GM18951 (cell line): ENCODE data around the gene TTC19.

Source experiments
- POLR2A ChIP-seq: IDR thresholded peaks from 4 replicates; pipeline ENCODE4 v1.6.1; 2011; ENCODE audit warnings: mild to moderate bottlenecking; ENCODE audit not compliant: insufficient read length, insufficient read depth; ENCODE audit errors: extremely low read depth
- in situ Hi-C: fragments of 300-500 bp; cut with MboI; formaldehyde crosslinking; loops from one replicate; pipeline ENCODE4 v1.12.0; 2022; ENCODE audit warnings: low sequenced_read_pairs, mixed read lengths, inconsistent platforms; ENCODE audit not compliant: unreplicated experiment

TTC19 gene

DNA sequence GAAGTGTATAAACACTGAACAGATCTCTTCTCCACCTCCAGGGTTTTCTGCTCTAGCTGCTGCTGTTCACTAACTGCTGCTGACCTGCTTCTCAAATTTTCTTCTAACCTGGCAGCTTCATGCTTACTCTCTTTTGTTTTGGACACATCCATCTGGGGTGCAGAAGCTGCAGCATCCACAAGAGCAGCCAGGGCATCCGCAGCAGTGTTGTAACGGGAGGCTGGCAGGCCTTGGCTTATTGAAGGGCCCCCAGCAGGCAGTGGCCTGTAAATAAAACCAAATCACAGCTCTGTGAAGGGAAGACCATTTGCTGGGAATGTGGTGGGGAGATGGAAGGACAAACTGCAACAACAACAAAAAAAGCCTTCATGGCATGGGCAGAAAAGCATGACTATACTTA, 62.0 kb downstream of the TTC19 start:
- TF ChIP-seq POLR2A: no peak
- in situ Hi-C loops: no loop called here

DNA sequence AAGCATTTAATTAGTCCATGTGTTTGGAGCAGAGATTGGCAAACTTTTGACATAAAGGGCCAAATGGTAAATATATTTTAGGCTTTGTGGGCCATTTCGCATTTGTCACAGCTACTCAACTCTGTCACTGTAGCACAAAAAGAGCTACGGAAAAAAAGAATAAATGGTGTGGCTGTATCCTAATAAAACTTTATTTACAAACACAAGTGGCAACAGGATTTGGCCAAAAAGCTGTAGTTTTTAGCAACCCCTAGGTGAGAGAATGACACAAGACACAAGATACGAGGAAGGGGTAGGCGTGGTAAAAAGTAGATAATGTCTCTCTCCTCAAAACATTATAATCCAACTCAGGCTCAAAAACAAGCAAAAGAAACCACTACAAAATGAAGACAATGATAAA, 66.5 kb downstream of the TTC19 start:
- no peak for TF ChIP-seq POLR2A

DNA sequence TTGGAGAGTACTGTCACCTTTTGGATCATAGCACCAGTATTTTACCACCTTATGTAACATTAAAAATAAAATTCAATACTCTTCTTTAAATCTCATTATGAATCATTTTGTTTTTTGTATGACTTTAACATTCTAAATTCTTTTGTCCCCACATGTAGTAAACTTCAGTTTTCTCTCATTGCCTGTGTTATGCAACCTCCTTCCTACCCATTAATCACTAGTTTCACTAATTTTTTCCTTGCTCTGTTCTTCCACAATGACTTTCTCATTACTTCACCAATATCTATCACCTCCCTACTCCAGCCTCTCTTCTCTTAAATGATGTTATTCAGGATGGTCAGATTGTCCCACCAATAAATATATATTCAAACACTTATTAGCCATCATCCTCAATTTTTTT, 68.7 kb downstream of the TTC19 start:
- in situ Hi-C loops: no loop called here
- no peak for TF ChIP-seq POLR2A

More for the DNA sequence above, 66.5 kb downstream of the TTC19 start:
- in situ Hi-C loops: no loop called here

DNA sequence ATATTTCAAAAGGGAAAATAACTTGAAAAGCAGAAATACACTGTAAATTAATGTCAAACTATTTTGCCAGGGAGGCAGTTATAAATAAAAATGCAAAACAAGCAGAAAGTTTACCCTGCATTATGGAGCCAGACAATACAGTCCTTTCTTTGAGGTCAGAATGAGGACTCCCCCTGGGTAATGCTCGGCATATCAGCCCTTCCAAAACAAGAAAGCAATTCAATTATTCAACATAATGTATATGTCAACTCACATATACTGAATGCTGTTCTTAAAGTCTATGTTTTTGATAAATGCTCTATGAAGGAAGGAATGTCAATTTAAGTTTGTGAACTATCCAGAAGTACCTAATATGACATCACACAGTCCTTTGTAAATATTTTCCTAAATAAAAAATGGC, 72.4 kb downstream of the TTC19 start:
- no peak for TF ChIP-seq POLR2A
- in situ Hi-C loops: no loop called here

DNA sequence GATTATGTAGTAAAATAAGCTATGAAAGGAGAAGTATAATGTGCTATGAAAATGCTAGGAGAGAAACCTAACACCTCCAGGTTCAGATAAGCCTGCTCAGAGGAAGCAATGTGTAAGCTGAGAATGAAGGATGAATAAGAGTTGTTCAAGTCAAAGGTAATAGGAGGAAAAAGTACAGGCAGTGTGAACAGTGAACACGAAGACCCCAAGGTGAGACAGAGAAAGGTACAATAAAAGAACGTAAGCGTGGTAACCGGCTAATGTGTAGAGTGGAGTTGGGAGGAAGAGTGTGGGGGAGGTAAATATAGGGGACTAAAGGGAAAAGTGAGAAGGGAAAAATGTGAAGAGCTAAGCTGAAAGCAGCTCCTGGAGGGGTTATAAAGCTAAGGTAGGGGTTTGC, 74.2 kb downstream of the TTC19 start:
- no peak for TF ChIP-seq POLR2A
- in situ Hi-C loops: no loop called here

DNA sequence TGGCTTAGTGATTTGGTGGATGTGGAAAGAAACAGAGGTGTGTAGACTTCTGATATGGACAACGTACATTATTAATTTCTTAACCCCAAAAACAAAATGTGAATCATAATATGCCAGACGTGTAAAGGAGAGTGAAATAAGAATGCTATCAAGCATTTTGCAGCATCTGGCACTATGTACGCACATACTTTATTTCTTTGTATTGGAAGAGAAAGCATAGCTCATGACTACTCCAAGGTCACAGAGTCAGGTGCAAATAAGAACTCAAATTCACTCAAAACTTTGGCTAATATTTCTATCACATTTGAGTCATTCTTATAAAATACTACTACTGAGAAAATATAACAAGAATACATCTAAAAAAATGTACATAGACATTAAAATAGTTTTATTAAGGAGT, 74.8 kb downstream of the TTC19 start:
- no peak for TF ChIP-seq POLR2A
- in situ Hi-C loops: no loop called here

DNA sequence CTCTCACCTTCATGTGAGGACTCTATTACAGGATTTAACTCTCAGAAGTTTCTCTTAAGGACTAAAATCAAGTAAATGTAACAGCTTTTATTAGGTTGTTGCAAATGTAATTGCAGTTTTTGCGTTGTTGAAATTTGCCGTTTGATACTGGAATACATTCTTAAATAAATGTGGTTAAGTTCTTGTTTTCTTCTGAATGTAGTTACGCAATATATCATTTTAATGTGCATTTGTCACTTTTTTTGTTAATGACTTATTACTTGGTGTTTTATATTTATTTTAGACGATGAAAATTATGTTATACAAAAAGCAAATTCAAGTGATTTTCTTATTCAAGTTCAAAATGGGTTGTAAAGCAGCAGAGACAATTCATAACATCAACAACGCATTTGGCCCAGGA, 76.3 kb downstream of the TTC19 start:
- in situ Hi-C loops: no loop called here
- no peak for TF ChIP-seq POLR2A
